PFSK-1 (cell line): ENCODE measurements around the gene TBC1D22A.

ENCODE experiments used
- FOXP2 ChIP-seq: optimal IDR thresholded peaks from 2 replicates; pipeline ENCODE3; 2011; ENCODE audit warnings: borderline replicate concordance, control low read depth, inconsistent platforms; ENCODE audit not compliant: insufficient read depth; ENCODE audit errors: extremely low read length, extremely low read depth
- POLR2AphosphoS5 ChIP-seq: IDR thresholded peaks from 2 replicates; pipeline ENCODE4 v1.6.1; 2012; ENCODE audit warnings: low read depth, mild to moderate bottlenecking, control low read depth, low read length, moderate library complexity
- TAF1 ChIP-seq: IDR thresholded peaks from 2 replicates; pipeline ENCODE4 v1.6.1; 2012; ENCODE audit warnings: low read length, control low read depth, borderline replicate concordance; ENCODE audit not compliant: insufficient read depth
- TF ChIP-seq, protein P1 (sequence below), 2 experiments: IDR thresholded peaks; 2 replicates each; pipeline versions ENCODE4 v1.6.1 to v1.8.0; 2011 to 2012; ENCODE audit warnings: low read depth in 2 of 2, low read length in 2 of 2, control low read depth in 1 of 2, inconsistent platforms in 1 of 2, mild to moderate bottlenecking in 1 of 2, moderate library complexity in 1 of 2; ENCODE audit not compliant: insufficient read depth in 1 of 2

DNA sequence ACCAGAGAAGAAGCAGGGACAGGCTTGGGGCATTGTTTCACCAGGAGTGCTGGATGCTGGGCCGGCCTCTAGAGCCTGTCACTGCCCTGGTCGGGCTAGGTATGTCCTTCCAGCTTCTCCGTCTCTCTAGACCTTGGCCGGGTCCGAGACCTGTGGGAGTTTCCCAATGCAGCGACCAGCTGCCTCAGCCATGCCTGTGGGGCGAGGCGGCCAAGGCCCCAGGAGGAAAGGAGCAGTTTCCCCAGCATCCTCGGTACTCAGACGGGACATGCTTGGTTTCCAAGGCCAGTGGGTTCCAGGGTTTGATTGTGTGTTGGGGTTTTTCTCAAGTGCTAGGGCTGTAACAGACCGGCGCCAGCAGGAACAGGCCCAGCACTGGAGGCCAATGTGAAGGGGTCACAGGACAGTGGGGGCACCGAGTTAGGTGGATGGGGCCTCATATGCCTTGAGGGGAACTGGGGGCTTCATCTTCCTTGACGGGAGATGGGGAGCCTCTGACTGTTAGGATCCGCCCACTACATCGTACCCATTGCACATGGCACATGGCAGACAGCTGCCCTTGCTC is 339.0 kb downstream of the TBC1D22A start:
- TF ChIP-seq, protein P1, sequence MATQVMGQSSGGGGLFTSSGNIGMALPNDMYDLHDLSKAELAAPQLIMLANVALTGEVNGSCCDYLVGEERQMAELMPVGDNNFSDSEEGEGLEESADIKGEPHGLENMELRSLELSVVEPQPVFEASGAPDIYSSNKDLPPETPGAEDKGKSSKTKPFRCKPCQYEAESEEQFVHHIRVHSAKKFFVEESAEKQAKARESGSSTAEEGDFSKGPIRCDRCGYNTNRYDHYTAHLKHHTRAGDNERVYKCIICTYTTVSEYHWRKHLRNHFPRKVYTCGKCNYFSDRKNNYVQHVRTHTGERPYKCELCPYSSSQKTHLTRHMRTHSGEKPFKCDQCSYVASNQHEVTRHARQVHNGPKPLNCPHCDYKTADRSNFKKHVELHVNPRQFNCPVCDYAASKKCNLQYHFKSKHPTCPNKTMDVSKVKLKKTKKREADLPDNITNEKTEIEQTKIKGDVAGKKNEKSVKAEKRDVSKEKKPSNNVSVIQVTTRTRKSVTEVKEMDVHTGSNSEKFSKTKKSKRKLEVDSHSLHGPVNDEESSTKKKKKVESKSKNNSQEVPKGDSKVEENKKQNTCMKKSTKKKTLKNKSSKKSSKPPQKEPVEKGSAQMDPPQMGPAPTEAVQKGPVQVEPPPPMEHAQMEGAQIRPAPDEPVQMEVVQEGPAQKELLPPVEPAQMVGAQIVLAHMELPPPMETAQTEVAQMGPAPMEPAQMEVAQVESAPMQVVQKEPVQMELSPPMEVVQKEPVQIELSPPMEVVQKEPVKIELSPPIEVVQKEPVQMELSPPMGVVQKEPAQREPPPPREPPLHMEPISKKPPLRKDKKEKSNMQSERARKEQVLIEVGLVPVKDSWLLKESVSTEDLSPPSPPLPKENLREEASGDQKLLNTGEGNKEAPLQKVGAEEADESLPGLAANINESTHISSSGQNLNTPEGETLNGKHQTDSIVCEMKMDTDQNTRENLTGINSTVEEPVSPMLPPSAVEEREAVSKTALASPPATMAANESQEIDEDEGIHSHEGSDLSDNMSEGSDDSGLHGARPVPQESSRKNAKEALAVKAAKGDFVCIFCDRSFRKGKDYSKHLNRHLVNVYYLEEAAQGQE (IDR thresholded peaks at IDR 0.05; ENCODE audit: insufficient read depth in 1 of 2, low read depth in 2 of 2, low read length in 2 of 2), result no peak
- no peak for TF ChIP-seq POLR2AphosphoS5
- no peak for TF ChIP-seq FOXP2
- TF ChIP-seq TAF1, result no peak
